Measurements from ENCODE around the gene ARHGAP15. TPM values are rescaled to one million over a fixed set of nuclear protein-coding genes. Genes with fewer than 3 reads are reported as not detected.

The ARHGAP15 gene
- polyA plus RNA-seq, 1 donor from 2014 or later: 0.30 TPM

GRCh38 chr2:143674051-143674450, 544.8 kb downstream of the ARHGAP15 start:
- Histone ChIP-seq H3K4me3 (ENCODE audit: low read length) (no peak overlapping the region), H4K20me1 (ENCODE audit: insufficient read depth) (no peaks in the 10 kb centered on the region), H3K9me3 (ENCODE audit: low read length) (no peaks in the 10 kb centered on the region), H3K79me2 (replicated peaks; ENCODE audit: insufficient read depth, low read length) (no peaks in the 10 kb centered on the region), H3K27ac (ENCODE audit: low read length) (no peak overlapping the region), H3K36me3 (ENCODE audit: insufficient read depth, low read length) (no peaks in the 10 kb centered on the region), H3K27me3 (ENCODE audit: insufficient read depth, low read depth, low read length) (no peaks in the 10 kb centered on the region), H3K4me2 (ENCODE audit: low read length) (no peak overlapping the region), H3F3A (ENCODE audit: insufficient read depth, low read length, poor library complexity, severe bottlenecking) (no peaks in the 10 kb centered on the region), H3K9ac (ENCODE audit: low read length) (no peak overlapping the region), H2AFZ (ENCODE audit: low read depth, low read length) (no peak overlapping the region), H3K9me2 (ENCODE audit: insufficient read depth, low read length) (no peaks in the 10 kb centered on the region)
- TF ChIP-seq MXI1 (conservative IDR thresholded peaks at IDR 0.05; ENCODE audit: poor library complexity, severe bottlenecking): no peak
- TF ChIP-seq EZH2 (IDR thresholded peaks at IDR 0.05; ENCODE audit: borderline replicate concordance, insufficient read depth, low read length, poor library complexity, severe bottlenecking): no peak
- no peak for TF ChIP-seq POLR2AphosphoS5 (IDR thresholded peaks at IDR 0.05)
- TF ChIP-seq RAD21 (conservative IDR thresholded peaks at IDR 0.05): no peak
- TF ChIP-seq SMC3 (conservative IDR thresholded peaks at IDR 0.05; ENCODE audit: poor library complexity): no peak
- TF ChIP-seq, protein P1, sequence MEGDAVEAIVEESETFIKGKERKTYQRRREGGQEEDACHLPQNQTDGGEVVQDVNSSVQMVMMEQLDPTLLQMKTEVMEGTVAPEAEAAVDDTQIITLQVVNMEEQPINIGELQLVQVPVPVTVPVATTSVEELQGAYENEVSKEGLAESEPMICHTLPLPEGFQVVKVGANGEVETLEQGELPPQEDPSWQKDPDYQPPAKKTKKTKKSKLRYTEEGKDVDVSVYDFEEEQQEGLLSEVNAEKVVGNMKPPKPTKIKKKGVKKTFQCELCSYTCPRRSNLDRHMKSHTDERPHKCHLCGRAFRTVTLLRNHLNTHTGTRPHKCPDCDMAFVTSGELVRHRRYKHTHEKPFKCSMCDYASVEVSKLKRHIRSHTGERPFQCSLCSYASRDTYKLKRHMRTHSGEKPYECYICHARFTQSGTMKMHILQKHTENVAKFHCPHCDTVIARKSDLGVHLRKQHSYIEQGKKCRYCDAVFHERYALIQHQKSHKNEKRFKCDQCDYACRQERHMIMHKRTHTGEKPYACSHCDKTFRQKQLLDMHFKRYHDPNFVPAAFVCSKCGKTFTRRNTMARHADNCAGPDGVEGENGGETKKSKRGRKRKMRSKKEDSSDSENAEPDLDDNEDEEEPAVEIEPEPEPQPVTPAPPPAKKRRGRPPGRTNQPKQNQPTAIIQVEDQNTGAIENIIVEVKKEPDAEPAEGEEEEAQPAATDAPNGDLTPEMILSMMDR (IDR thresholded peaks at IDR 0.05; ENCODE audit: poor library complexity, severe bottlenecking): no peak
- TF ChIP-seq EP300 (conservative IDR thresholded peaks at IDR 0.05; ENCODE audit: poor library complexity, severe bottlenecking): no peak
- TF ChIP-seq, protein P2, sequence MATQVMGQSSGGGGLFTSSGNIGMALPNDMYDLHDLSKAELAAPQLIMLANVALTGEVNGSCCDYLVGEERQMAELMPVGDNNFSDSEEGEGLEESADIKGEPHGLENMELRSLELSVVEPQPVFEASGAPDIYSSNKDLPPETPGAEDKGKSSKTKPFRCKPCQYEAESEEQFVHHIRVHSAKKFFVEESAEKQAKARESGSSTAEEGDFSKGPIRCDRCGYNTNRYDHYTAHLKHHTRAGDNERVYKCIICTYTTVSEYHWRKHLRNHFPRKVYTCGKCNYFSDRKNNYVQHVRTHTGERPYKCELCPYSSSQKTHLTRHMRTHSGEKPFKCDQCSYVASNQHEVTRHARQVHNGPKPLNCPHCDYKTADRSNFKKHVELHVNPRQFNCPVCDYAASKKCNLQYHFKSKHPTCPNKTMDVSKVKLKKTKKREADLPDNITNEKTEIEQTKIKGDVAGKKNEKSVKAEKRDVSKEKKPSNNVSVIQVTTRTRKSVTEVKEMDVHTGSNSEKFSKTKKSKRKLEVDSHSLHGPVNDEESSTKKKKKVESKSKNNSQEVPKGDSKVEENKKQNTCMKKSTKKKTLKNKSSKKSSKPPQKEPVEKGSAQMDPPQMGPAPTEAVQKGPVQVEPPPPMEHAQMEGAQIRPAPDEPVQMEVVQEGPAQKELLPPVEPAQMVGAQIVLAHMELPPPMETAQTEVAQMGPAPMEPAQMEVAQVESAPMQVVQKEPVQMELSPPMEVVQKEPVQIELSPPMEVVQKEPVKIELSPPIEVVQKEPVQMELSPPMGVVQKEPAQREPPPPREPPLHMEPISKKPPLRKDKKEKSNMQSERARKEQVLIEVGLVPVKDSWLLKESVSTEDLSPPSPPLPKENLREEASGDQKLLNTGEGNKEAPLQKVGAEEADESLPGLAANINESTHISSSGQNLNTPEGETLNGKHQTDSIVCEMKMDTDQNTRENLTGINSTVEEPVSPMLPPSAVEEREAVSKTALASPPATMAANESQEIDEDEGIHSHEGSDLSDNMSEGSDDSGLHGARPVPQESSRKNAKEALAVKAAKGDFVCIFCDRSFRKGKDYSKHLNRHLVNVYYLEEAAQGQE (IDR thresholded peaks at IDR 0.05; ENCODE audit: borderline replicate concordance): no peak
- TF ChIP-seq TAF1 (IDR thresholded peaks at IDR 0.05; ENCODE audit: low read depth): no peak

- Histone ChIP-seq H3K4me2 (ENCODE audit: low read length) (no peak overlapping the region), H3K27ac (ENCODE audit: low read length) (no peak overlapping the region), H3K9me2 (ENCODE audit: insufficient read depth, low read length) (no peaks in the 10 kb centered on the region), H3K9ac (ENCODE audit: low read length) (no peak overlapping the region), H3K79me2 (replicated peaks; ENCODE audit: insufficient read depth, low read length) (no peaks in the 10 kb centered on the region), H3K36me3 (ENCODE audit: insufficient read depth, low read length) (no peaks in the 10 kb centered on the region), H3K27me3 (ENCODE audit: insufficient read depth, low read depth, low read length) (no peaks in the 10 kb centered on the region), H3K9me3 (ENCODE audit: low read length) (no peaks in the 10 kb centered on the region), H3K4me3 (ENCODE audit: low read length) (no peak overlapping the region), H2AFZ (ENCODE audit: low read depth, low read length) (no peak overlapping the region), H3F3A (ENCODE audit: insufficient read depth, low read length, poor library complexity, severe bottlenecking) (no peaks in the 10 kb centered on the region), H4K20me1 (ENCODE audit: insufficient read depth) (no peaks in the 10 kb centered on the region)
- TF ChIP-seq RAD21 (conservative IDR thresholded peaks at IDR 0.05) (no peak), TAF1 (IDR thresholded peaks at IDR 0.05; ENCODE audit: low read depth) (no peak), EP300 (conservative IDR thresholded peaks at IDR 0.05; ENCODE audit: poor library complexity, severe bottlenecking) (no peak), POLR2AphosphoS5 (IDR thresholded peaks at IDR 0.05) (no peak), EZH2 (IDR thresholded peaks at IDR 0.05; ENCODE audit: borderline replicate concordance, insufficient read depth, low read length, poor library complexity, severe bottlenecking) (no peak), SMC3 (conservative IDR thresholded peaks at IDR 0.05; ENCODE audit: poor library complexity) (no peak), MXI1 (conservative IDR thresholded peaks at IDR 0.05; ENCODE audit: poor library complexity, severe bottlenecking) (no peak)
- TF ChIP-seq, protein P1 (IDR thresholded peaks at IDR 0.05; ENCODE audit: poor library complexity, severe bottlenecking): no peak
- TF ChIP-seq, protein P2 (IDR thresholded peaks at IDR 0.05; ENCODE audit: borderline replicate concordance): no peak
These were observed 545.8 kb downstream of the ARHGAP15 start for GRCh38 chr2:143675021-143675420.
